BJ (cell line): ENCODE results near the gene PCDHB13. TPM values are rescaled to one million over a fixed set of nuclear protein-coding genes. Genes with fewer than 3 reads are reported as not detected.

ENCODE experiments used
- CTCF ChIA-PET: fragments of 350-600 bp; formaldehyde crosslinking; extraction: SDS; loops from one replicate; lab custom pipeline; 2021; ENCODE audit warnings: antibody characterized with exemption, inconsistent platforms; lab: Yijun Ruan, JAX
- POLR2A ChIA-PET: fragments of 300-600 bp; sonication (Branson Sonifier 250); formaldehyde crosslinking; extraction: SDS; loops from one replicate; lab custom pipeline; 2021; ENCODE audit warnings: antibody characterized with exemption; lab: Charles Lee
- DNase-seq: peaks from one replicate; pipeline ENCODE4 v3.0.0-alpha.2; 2011; ENCODE audit warnings: low read depth
- H3K27me3 ChIP-seq: 2 replicates; pipeline ENCODE4 v1.6.0; 2011; ENCODE audit warnings: low read length; ENCODE audit not compliant: control insufficient read depth, insufficient read depth
- H3K36me3 ChIP-seq: 2 replicates; pipeline ENCODE4 v1.5.1; 2011; ENCODE audit warnings: low read length; ENCODE audit not compliant: control insufficient read depth, insufficient read depth
- H3K4me3 ChIP-seq: 2 replicates; pipeline ENCODE4 v1.5.1; 2011; ENCODE audit warnings: low read depth, mild to moderate bottlenecking, control low read depth, low read length
- polyA plus RNA-seq: library from polyadenylated mRNA; depleted of rRNA; stranded (reverse); fragments of >200 nt; gene quantifications from 2 replicates; pipeline ENCODE4 v1.2.3, GENCODE V29; 2011; rRNA removed
- TF ChIP-seq, protein P1 (sequence below): IDR thresholded peaks from 2 replicates; pipeline ENCODE4 v1.5.1; 2011; ENCODE audit warnings: low read depth, mild to moderate bottlenecking, control low read depth, inconsistent platforms, low read length, moderate library complexity; ENCODE audit not compliant: insufficient read depth

Gene PCDHB13
- polyA plus RNA-seq, 1 experiment, result 0.16 TPM

DNA sequence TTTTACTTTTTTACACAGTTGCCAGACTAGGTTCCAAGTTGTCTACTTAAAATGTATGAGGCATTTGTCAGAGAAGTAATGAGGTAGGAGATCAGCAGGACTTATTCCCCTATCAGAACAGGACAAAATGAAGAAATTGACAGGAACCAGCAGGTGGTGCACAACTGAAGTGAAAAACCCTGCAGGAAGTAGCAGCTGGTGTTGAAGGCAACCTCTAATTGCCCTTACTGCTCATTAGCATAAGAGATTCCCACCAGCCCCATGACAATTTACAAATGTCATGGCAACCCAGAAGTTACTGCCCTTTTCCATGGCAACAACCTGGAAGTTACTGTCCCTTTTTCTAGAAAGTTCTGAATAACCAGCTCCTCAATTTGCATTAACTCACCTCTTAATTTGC, 36.9 kb downstream of the PCDHB13 start:
- TF ChIP-seq, protein P1, sequence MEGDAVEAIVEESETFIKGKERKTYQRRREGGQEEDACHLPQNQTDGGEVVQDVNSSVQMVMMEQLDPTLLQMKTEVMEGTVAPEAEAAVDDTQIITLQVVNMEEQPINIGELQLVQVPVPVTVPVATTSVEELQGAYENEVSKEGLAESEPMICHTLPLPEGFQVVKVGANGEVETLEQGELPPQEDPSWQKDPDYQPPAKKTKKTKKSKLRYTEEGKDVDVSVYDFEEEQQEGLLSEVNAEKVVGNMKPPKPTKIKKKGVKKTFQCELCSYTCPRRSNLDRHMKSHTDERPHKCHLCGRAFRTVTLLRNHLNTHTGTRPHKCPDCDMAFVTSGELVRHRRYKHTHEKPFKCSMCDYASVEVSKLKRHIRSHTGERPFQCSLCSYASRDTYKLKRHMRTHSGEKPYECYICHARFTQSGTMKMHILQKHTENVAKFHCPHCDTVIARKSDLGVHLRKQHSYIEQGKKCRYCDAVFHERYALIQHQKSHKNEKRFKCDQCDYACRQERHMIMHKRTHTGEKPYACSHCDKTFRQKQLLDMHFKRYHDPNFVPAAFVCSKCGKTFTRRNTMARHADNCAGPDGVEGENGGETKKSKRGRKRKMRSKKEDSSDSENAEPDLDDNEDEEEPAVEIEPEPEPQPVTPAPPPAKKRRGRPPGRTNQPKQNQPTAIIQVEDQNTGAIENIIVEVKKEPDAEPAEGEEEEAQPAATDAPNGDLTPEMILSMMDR, result no peak

DNA sequence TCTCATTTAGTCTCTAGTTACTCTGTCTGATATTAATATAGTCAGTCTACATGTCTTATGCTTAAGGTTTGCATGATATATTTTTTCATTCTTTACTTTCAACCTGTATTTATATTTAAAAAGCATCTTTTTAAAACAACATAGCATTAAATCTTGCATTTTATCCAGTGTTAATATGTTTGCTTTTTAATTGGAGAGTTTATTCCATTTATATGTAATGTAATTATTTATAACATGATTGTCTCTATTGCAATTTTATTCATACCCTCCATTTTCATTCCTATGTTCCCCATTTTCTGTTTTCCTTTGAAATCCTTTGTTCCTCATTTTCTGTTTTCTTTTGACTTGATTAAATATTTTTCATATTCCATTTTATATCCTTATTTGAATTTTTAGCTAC, 44.7 kb downstream of the PCDHB13 start:
- no peak for DNase-seq
- ChIA-PET POLR2A (no interaction called here), CTCF (no interaction called here)
- TF ChIP-seq, protein P1, result no peak
- Histone ChIP-seq H3K4me3 (no peak overlapping the region), H3K36me3 (no peaks in the 10 kb centered on the region), H3K27me3 (no peaks in the 10 kb centered on the region)

More for the DNA sequence above, 36.9 kb downstream of the PCDHB13 start:
- ChIA-PET CTCF (interaction anchor here (0.7 to 1.4 kb wide), 2 partner anchors 10 to 108 kb away, joined by 3 read pairs; no protein-coding TSS in a partner anchor), POLR2A (no interaction called here)
- no peak for DNase-seq
- Histone ChIP-seq H3K27me3 (no peaks in the 10 kb centered on the region), H3K36me3 (no peaks in the 10 kb centered on the region), H3K4me3 (no peak overlapping the region)

DNA sequence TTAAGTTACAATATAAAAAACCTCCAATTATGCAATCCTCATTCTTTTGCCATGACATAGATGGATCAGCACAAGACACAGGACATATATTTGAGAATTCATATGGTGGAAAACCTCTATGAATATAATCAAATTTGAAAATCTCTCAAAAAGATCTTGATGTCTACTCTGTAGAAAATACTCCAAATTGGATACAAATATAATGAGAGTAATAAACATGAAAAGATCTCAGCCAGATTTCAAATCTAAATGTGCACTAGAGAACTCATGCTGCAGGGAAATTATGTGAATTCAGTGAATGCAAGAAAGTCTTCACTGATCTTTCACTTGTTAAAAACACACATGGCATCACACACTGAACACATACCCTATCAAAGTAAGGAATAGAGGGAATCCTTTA, 45.2 kb downstream of the PCDHB13 start:
- ChIA-PET POLR2A (no interaction called here), CTCF (no interaction called here)
- H3K27me3 ChIP-seq, result no peaks in the 10 kb centered on the region
- H3K4me3 ChIP-seq, result no peak overlapping the region
- TF ChIP-seq, protein P1, result no peak
- H3K36me3 ChIP-seq, result no peaks in the 10 kb centered on the region
- no peak for DNase-seq

DNA sequence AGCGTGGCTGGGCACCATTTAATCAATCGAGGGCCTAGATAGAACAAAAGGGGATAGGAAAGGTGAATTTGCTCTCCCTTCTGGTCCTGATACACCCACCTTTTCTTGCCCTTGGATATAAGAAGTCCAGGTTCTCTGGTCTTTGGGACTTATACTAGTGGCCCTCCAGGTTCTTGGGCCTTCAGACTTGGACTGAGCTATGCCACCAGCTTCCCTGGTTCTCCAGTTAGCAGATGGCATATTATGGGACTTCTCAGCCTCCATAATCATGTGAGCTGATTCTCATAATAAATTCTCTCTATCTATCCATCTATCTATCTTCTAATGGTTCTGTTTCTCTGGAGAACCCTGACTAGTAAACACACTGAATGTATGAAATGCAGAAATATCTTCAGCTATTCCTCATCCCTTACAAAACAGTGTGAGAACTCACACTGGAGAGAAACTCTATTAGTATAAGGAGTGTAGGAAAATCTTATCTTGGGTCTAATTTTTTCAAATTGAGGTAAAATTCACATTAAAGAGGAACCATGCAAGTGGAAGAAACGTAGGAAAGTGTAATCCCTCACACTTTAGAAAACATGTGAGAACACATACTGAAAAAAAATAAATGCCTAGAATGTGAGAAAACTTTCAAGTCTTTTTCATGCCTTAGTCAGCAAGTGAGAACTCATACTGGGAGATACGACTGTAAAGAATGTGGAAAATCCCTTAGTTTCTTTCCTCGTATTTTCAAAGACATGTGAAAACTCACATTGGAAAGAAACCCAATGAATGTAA, 46.9 kb downstream of the PCDHB13 start:
- H3K36me3 ChIP-seq, result no peaks in the 10 kb centered on the region
- ChIA-PET POLR2A (no interaction called here), CTCF (no interaction called here)
- H3K27me3 ChIP-seq, result no peaks in the 10 kb centered on the region
- no peak for DNase-seq
- no peak overlapping the region for H3K4me3 ChIP-seq
- TF ChIP-seq, protein P1, result no peak

DNA sequence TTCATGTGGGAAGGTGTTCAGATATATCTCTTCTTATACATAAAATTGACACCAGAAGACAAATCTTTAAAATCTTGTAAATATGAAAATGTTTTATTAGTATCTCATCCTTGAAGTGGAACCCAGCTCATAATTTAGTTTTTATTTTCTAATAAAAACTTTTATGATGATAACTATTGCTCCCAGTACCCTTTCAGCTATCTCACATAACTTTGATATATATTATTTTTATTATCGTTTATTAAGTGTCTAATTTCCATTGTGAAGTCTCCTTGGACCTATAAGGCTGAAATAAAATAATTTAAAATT, 47.5 kb downstream of the PCDHB13 start:
- H3K4me3 ChIP-seq, result no peak overlapping the region
- POLR2A ChIA-PET, result no interaction called here
- TF ChIP-seq, protein P1, result no peak
- no peaks in the 10 kb centered on the region for H3K36me3 ChIP-seq
- DNase-seq, result no peak
- no peaks in the 10 kb centered on the region for H3K27me3 ChIP-seq
- CTCF ChIA-PET, result no interaction called here

Other genes with a start within 250 kb of the PCDHB13 start
- 0.06 TPM in 1 of 2 replicates, not detected in the other for gene PCDHAC2, start 247.4 kb upstream of the PCDHB13 start, polyA plus RNA-seq
- not detected in 2 replicates for gene PCDHB1, start 162.5 kb upstream of the PCDHB13 start, polyA plus RNA-seq
- 0.42 and 0.99 TPM in 2 replicates for gene PCDHB2, start 119.3 kb upstream of the PCDHB13 start, polyA plus RNA-seq
- 0.23 and 0.31 TPM in 2 replicates for gene PCDHB3, start 113.4 kb upstream of the PCDHB13 start, polyA plus RNA-seq
- 0.02 TPM in 2 replicates for gene PCDHB4, start 92.1 kb upstream of the PCDHB13 start, polyA plus RNA-seq
- gene PCDHB5, start 78.7 kb upstream of the PCDHB13 start, polyA plus RNA-seq, result 0.18 and 0.22 TPM in 2 replicates
- 0.20 and 0.26 TPM in 2 replicates for gene PCDHB6, start 63.9 kb upstream of the PCDHB13 start, polyA plus RNA-seq
- 0.31 and 0.44 TPM in 2 replicates for gene PCDHB7, start 41.3 kb upstream of the PCDHB13 start, polyA plus RNA-seq
- 0.11 and 0.17 TPM in 2 replicates for gene PCDHB8, start 36.1 kb upstream of the PCDHB13 start, polyA plus RNA-seq
- gene PCDHB16, start 31.5 kb upstream of the PCDHB13 start, polyA plus RNA-seq, result 0.21 and 0.32 TPM in 2 replicates
- gene PCDHB9, start 26.8 kb upstream of the PCDHB13 start, polyA plus RNA-seq, result 0.22 and 0.49 TPM in 2 replicates
- 0.18 and 0.28 TPM in 2 replicates for gene PCDHB10, start 21.6 kb upstream of the PCDHB13 start, polyA plus RNA-seq
- 0.10 and 0.22 TPM in 2 replicates for gene PCDHB11, start 14.3 kb upstream of the PCDHB13 start, polyA plus RNA-seq
- 0.09 and 0.13 TPM in 2 replicates for gene PCDHB12, start 5.2 kb upstream of the PCDHB13 start, polyA plus RNA-seq
- gene PCDHB14, start 9.4 kb downstream of the PCDHB13 start, polyA plus RNA-seq, result 0.42 and 0.47 TPM in 2 replicates
- 0.45 and 0.52 TPM in 2 replicates for gene PCDHB15, start 31.5 kb downstream of the PCDHB13 start, polyA plus RNA-seq
- not detected in 2 replicates for gene SLC25A2, start 90.1 kb downstream of the PCDHB13 start, polyA plus RNA-seq
- 25.5 and 46.7 TPM in 2 replicates for gene TAF7, start 106.9 kb downstream of the PCDHB13 start, polyA plus RNA-seq
- 1.8 and 1.9 TPM in 2 replicates for gene PCDHGA1, start 116.6 kb downstream of the PCDHB13 start, polyA plus RNA-seq
- gene PCDHGA2, start 124.8 kb downstream of the PCDHB13 start, polyA plus RNA-seq, result 6.7 and 6.8 TPM in 2 replicates
- 1.9 and 2.5 TPM in 2 replicates for gene PCDHGA3, start 129.9 kb downstream of the PCDHB13 start, polyA plus RNA-seq
- gene PCDHGB1, start 136.2 kb downstream of the PCDHB13 start, polyA plus RNA-seq, result 2.0 and 2.2 TPM in 2 replicates
- 3.0 and 4.0 TPM in 2 replicates for gene PCDHGA4, start 141.1 kb downstream of the PCDHB13 start, polyA plus RNA-seq
- gene PCDHGB2, start 146.1 kb downstream of the PCDHB13 start, polyA plus RNA-seq, result 3.7 and 4.0 TPM in 2 replicates
- gene PCDHGA5, start 150.2 kb downstream of the PCDHB13 start, polyA plus RNA-seq, result 1.2 and 1.6 TPM in 2 replicates
- 2.7 and 3.0 TPM in 2 replicates for gene PCDHGB3, start 156.3 kb downstream of the PCDHB13 start, polyA plus RNA-seq
- 3.3 and 4.3 TPM in 2 replicates for gene PCDHGA6, start 160.0 kb downstream of the PCDHB13 start, polyA plus RNA-seq
- gene PCDHGA7, start 168.8 kb downstream of the PCDHB13 start, polyA plus RNA-seq, result 1.8 and 3.6 TPM in 2 replicates
- gene PCDHGB4, start 173.8 kb downstream of the PCDHB13 start, polyA plus RNA-seq, result 11.8 and 12.2 TPM in 2 replicates
- 0.72 and 0.77 TPM in 2 replicates for gene PCDHGA8, start 178.7 kb downstream of the PCDHB13 start, polyA plus RNA-seq
- 13.5 and 19.4 TPM in 2 replicates for gene PCDHGB5, start 184.0 kb downstream of the PCDHB13 start, polyA plus RNA-seq
- 0.97 and 1.2 TPM in 2 replicates for gene PCDHGA9, start 188.9 kb downstream of the PCDHB13 start, polyA plus RNA-seq
- gene PCDHGB6, start 194.1 kb downstream of the PCDHB13 start, polyA plus RNA-seq, result 1.5 and 1.7 TPM in 2 replicates
- 2.7 and 3.9 TPM in 2 replicates for gene PCDHGA10, start 199.1 kb downstream of the PCDHB13 start, polyA plus RNA-seq
- gene PCDHGB7, start 203.8 kb downstream of the PCDHB13 start, polyA plus RNA-seq, result 7.6 and 9.6 TPM in 2 replicates
- gene PCDHGA11, start 207.1 kb downstream of the PCDHB13 start, polyA plus RNA-seq, result 5.4 and 7.4 TPM in 2 replicates
- gene PCDHGA12, start 216.6 kb downstream of the PCDHB13 start, polyA plus RNA-seq, result 6.1 and 7.9 TPM in 2 replicates